HepG2 (cell line): ENCODE data around the gene GPR61. TPM values are rescaled to one million over a fixed set of nuclear protein-coding genes. Genes with fewer than 3 reads are reported as not detected.

Experiments
- ATAC-seq: fragments of 200-7000 bp; cut with Tn5 transposase; 3 replicates; pipeline ENCODE4 v1.9.1; 2020; ENCODE audit warnings: mild to moderate bottlenecking, moderate library complexity
- BruUV-seq: library from RNA; stranded (reverse); fragments of 400-500 nt; replicated peaks from 2 replicates; lab custom pipeline; 2021; lab: Mats Ljungman, UMichigan
- CTCF ChIA-PET: fragments of 300-600 bp; formaldehyde crosslinking; extraction: SDS; loops from one replicate; lab custom pipeline; 2021; ENCODE audit warnings: low total read pairs, inconsistent platforms, low intra/inter-chr PET ratio; lab: Yijun Ruan, JAX
- POLR2A ChIA-PET: fragments of 350-600 bp; sonication (Branson Sonifier 250); formaldehyde crosslinking; loops from one replicate; lab custom pipeline; 2020; ENCODE audit warnings: antibody characterized with exemption, inconsistent platforms; lab: Yijun Ruan, JAX
- DNase-seq: peaks from one replicate; pipeline ENCODE4 v3.0.0-alpha.2; 2015; ENCODE audit warnings: low spot score
- FAIRE-seq: peaks from 3 replicates; lab custom pipeline; 2011; peaks lifted over from hg19 to GRCh38; lab: Jason Lieb, UNC
- H2AFZ ChIP-seq: one replicate; pipeline ENCODE4 v1.6.1; 2011; ENCODE audit warnings: low read length, inconsistent platforms
- H3K27ac ChIP-seq: fragments of 300-600 bp; 3 replicates; pipeline ENCODE4 v1.8.0; 2011; ENCODE audit warnings: mixed run types, mild to moderate bottlenecking, mixed read lengths, low read length, inconsistent platforms; ENCODE audit not compliant: insufficient read depth; ENCODE audit errors: extremely low read length
- H3K27me3 ChIP-seq, 2 experiments: fragments of 200-600 bp in 1 of 2; 2 replicates in 1 of 2; 3 replicates in 1 of 2; pipeline versions ENCODE4 v1.6.0 to v1.8.0; 2011; ENCODE audit warnings: low read length in 2 of 2, mild to moderate bottlenecking in 2 of 2, moderate library complexity in 2 of 2, inconsistent platforms in 1 of 2; ENCODE audit not compliant: insufficient read depth in 2 of 2, control insufficient read depth in 1 of 2
- H3K36me3 ChIP-seq, 2 experiments: fragments of 200-600 bp in 1 of 2; replicated peaks in 1 of 2; 2 replicates in 1 of 2; 3 replicates in 1 of 2; pipeline versions ENCODE4 v1.5.1 to v1.8.0; 2011; ENCODE audit warnings: low read length in 2 of 2, inconsistent platforms in 1 of 2; ENCODE audit not compliant: insufficient read depth in 2 of 2, control insufficient read depth in 1 of 2
- H3K4me1 ChIP-seq: 2 replicates; pipeline ENCODE4 v1.5.1; 2012; ENCODE audit warnings: low read length, inconsistent platforms; ENCODE audit not compliant: insufficient read depth
- H3K4me2 ChIP-seq: 2 replicates; pipeline ENCODE4 v1.6.0; 2011; ENCODE audit warnings: low read depth, low read length, inconsistent platforms
- H3K4me3 ChIP-seq, 3 experiments: fragments of 200-600 bp in 1 of 3; sonication (generic), shearing (Covaris generic) in 1 of 3; replicated peaks in 1 of 3; 2 replicates each; pipeline ENCODE4 v1.5.1; 2011 to 2016; ENCODE audit warnings: low read length in 3 of 3, inconsistent platforms in 2 of 3, low read depth in 2 of 3, mild to moderate bottlenecking in 2 of 3, control low read depth in 1 of 3, mixed read lengths in 1 of 3; ENCODE audit not compliant: insufficient read depth in 1 of 3
- H3K79me2 ChIP-seq: one replicate; pipeline ENCODE4 v1.6.1; 2011; ENCODE audit warnings: low read length, inconsistent platforms; ENCODE audit not compliant: insufficient read depth
- H3K9ac ChIP-seq: 2 replicates; pipeline ENCODE4 v1.6.0; 2011; ENCODE audit warnings: mild to moderate bottlenecking, low read depth, low read length, inconsistent platforms; ENCODE audit not compliant: insufficient read depth
- H3K9me3 ChIP-seq: 2 replicates; pipeline ENCODE4 v1.5.1; 2012; ENCODE audit warnings: mild to moderate bottlenecking, low read length
- H4K20me1 ChIP-seq: 2 replicates; pipeline ENCODE4 v1.6.0; 2011; ENCODE audit warnings: inconsistent platforms, mild to moderate bottlenecking, low read length, moderate library complexity; ENCODE audit not compliant: insufficient read depth
- CENPX ChIP-seq: sonication (generic); formaldehyde crosslinking; IDR thresholded peaks from 2 replicates; pipeline ENCODE4 v1.9.0; 2021; ENCODE audit warnings: mild to moderate bottlenecking, missing genetic modification reagents, moderate library complexity
- EP300 ChIP-seq, 3 experiments: sonication (generic) in 1 of 3; formaldehyde crosslinking in 1 of 3; IDR thresholded peaks; 2 replicates each; pipeline versions ENCODE4 v1.5.1 to v1.6.1; 2011 to 2020; ENCODE audit warnings: low read depth in 2 of 3, low read length in 2 of 3, borderline replicate concordance in 1 of 3, improper control_type of control experiment in 1 of 3, mild to moderate bottlenecking in 1 of 3, missing genetic modification reagents in 1 of 3, moderate library complexity in 1 of 3
- GATAD2A ChIP-seq: IDR thresholded peaks from 2 replicates; pipeline ENCODE4 v1.6.1; 2016
- HOXD1 ChIP-seq: sonication (generic); formaldehyde crosslinking; IDR thresholded peaks from 2 replicates; pipeline ENCODE4 v1.5.0; 2020; ENCODE audit warnings: missing genetic modification reagents
- MAZ ChIP-seq, 2 experiments: sonication (generic) in 1 of 2; formaldehyde crosslinking in 1 of 2; IDR thresholded peaks; 2 replicates each; pipeline versions ENCODE4 v1.5.0 to v1.6.1; 2012 to 2020; ENCODE audit warnings: low read depth in 2 of 2, mild to moderate bottlenecking in 2 of 2, borderline replicate concordance in 1 of 2, improper control_type of control experiment in 1 of 2, low read length in 1 of 2, missing genetic modification reagents in 1 of 2, moderate library complexity in 1 of 2
- MIXL1 ChIP-seq: IDR thresholded peaks from 2 replicates; pipeline ENCODE4 v1.6.1; 2016
- RELA ChIP-seq: sonication (generic); formaldehyde crosslinking; IDR thresholded peaks from 2 replicates; pipeline ENCODE4 v1.4.0; 2020; ENCODE audit warnings: missing genetic modification reagents
- XRCC5 ChIP-seq: fragments of 200-400 bp; formaldehyde crosslinking; optimal IDR thresholded peaks from 2 replicates; pipeline ENCODE3; 2017; ENCODE audit warnings: mild to moderate bottlenecking, low read length
- ZNF740 ChIP-seq: sonication (generic); formaldehyde crosslinking; IDR thresholded peaks from 2 replicates; pipeline ENCODE4 v1.4.0; 2020; ENCODE audit warnings: missing genetic modification reagents
- ZNF75D ChIP-seq: sonication (generic); formaldehyde crosslinking; IDR thresholded peaks from 2 replicates; pipeline ENCODE4 v1.8.1; 2023; ENCODE audit warnings: missing genetic modification reagents, mild to moderate bottlenecking, borderline replicate concordance
- ZNF816 ChIP-seq: sonication (generic); formaldehyde crosslinking; IDR thresholded peaks from 2 replicates; pipeline ENCODE4 v1.8.0; 2022; ENCODE audit warnings: missing genetic modification reagents, mild to moderate bottlenecking, borderline replicate concordance
- WGBS: methylation state at CpG from one replicate; pipeline ENCODE4 v1.1.6; 2017; ENCODE audit warnings: low lambda C conversion rate; 5-methylcytosine and 5-hydroxymethylcytosine counted together
- in situ Hi-C: cut with HindIII; loops from 2 replicates; pipeline ENCODE4 v1.10.0; 2017; ENCODE audit warnings: low pct_unique_long_range_greater_than_20kb; ENCODE audit not compliant: extremely low pct_ligation_motif_present
- intact Hi-C: fragments of 100-400 bp; cut with micrococcal nuclease; formaldehyde crosslinking; loops from one replicate; pipeline ENCODE4 v1.10.0; 2022; ENCODE audit not compliant: unreplicated experiment
- polyA plus RNA-seq, 8 experiments: library from polyadenylated mRNA; depleted of rRNA in 3 of 8; stranded (reverse) in 7 of 8; unstranded in 1 of 8; fragments of >200 nt; fragmentation: Illumina TruSeq in 4 of 8; extraction: Trizol in 4 of 8; gene quantifications; 2 replicates each; pipeline versions ENCODE4 v1.2.1 to v1.2.3, GENCODE V29; 2011 to 2016; ENCODE audit warnings: low read depth in 4 of 8, missing spikeins in 1 of 8, mixed read lengths in 1 of 8; ENCODE audit not compliant: insufficient read depth in 1 of 8
- total RNA-seq, 5 experiments: library from RNA; depleted of rRNA; stranded (reverse); fragments of >200 nt; fragmentation: Illumina TruSeq; extraction: Trizol; gene quantifications; 2 replicates each; pipeline ENCODE4 v1.2.3, GENCODE V29; 2016; ENCODE audit warnings: low read depth in 1 of 5

The GPR61 gene
- total and polyA plus RNA-seq, 2 of the 13 experiments (the other 11 are each of a cell fraction or from before 2014, with no cell fraction given) = not detected

- no TSS peak for BruUV-seq
- intact Hi-C loops = loop anchor here (5.0 kb wide), 1 partner anchor 64 kb away; the partner anchor contains the start of gene PSMA5
- H3K4me2 ChIP-seq = no peak overlapping the region
- DNase-seq (no peak), ATAC-seq (no peak), FAIRE-seq (no peak)
- TF ChIP-seq MAZ (IDR thresholded peaks at IDR 0.05; ENCODE audit: borderline replicate concordance, low read depth, low read length) (no peak), MAZ (CRISPR knock-in tag; IDR thresholded peaks at IDR 0.05; ENCODE audit: low read depth) (no peak), RELA (CRISPR knock-in tag) (no peak), ZNF740 (CRISPR knock-in tag) (no peak), GATAD2A (CRISPR knock-in tag) (no peak), EP300 (IDR thresholded peaks at IDR 0.05; ENCODE audit: low read depth in 2 of 2, low read length in 2 of 2) (no peak), EP300 (CRISPR knock-in tag; IDR thresholded peaks at IDR 0.05; ENCODE audit: borderline replicate concordance) (no peak)
- WGBS = 97% methylated on average over 4 of the region's 11 CpGs
- CTCF ChIA-PET = interaction anchor here (1.8 kb wide), 1 partner anchor 41 kb away, joined by 45 read pairs; no protein-coding TSS in a partner anchor
- H3K4me3 ChIP-seq = no peak overlapping the region
- H2AFZ ChIP-seq = no peak overlapping the region
- H3K4me1 ChIP-seq = peaks cover 18% of the 10 kb centered on the region
- no peaks in the 10 kb centered on the region for H4K20me1 ChIP-seq
- POLR2A ChIA-PET = interaction anchor here (1.4 kb wide), 1 partner anchor 41 kb away, joined by 18 read pairs; no protein-coding TSS in a partner anchor
- no peaks in the 10 kb centered on the region for H3K9me3 ChIP-seq
- H3K79me2 ChIP-seq = no peaks in the 10 kb centered on the region
- H3K36me3 ChIP-seq = peaks cover 1 to 2% of the 10 kb centered on the region in 2 experiments; a peak in 2 of 5 replicates
- no peaks in the 10 kb centered on the region for H3K27me3 ChIP-seq
- in situ Hi-C loops = loop anchor here (5.0 kb wide), 1 partner anchor 41 kb away; no protein-coding TSS in a partner anchor
- H3K9ac ChIP-seq = no peak overlapping the region
- H3K27ac ChIP-seq = no peak overlapping the region
These were observed 48.8 kb upstream of the GPR61 start for GRCh38 chr1:109490934-109491302.

DNA sequence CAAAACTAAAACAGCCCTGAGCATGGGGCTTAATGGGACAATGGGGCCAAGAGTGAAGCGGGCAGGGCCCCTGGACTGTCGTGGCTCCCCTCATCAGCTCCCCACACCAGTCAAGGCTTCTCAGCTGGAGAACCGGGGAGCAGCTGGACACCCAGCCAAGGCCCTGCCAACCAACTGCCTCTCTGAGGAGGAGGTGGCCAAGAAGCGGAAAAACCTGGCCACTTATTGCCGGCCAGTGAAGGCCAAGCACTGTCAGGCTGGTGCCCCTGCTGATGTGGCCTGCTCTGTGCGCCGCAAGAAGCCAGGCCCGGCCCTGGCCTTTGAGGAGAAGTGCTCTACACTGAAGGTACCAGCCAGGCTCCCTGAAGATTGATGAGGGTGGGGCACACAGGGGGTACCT lies 48.3 kb upstream of the GPR61 start:
- Histone ChIP-seq H3K27ac (no peak overlapping the region), H3K4me3 (no peak overlapping the region), H4K20me1 (no peaks in the 10 kb centered on the region), H3K4me2 (no peak overlapping the region), H3K9ac (no peak overlapping the region), H3K36me3 (peaks cover 1 to 6% of the 10 kb centered on the region in 2 experiments; a peak in 2 of 5 replicates), H3K9me3 (no peaks in the 10 kb centered on the region), H3K27me3 (no peaks in the 10 kb centered on the region), H3K79me2 (no peaks in the 10 kb centered on the region), H3K4me1 (peaks cover 18% of the 10 kb centered on the region), H2AFZ (no peak overlapping the region)
- POLR2A ChIA-PET = interaction anchor here (1.4 kb wide), 1 partner anchor 40 kb away, joined by 18 read pairs; no protein-coding TSS in a partner anchor
- in situ Hi-C loops = loop anchor here (5.0 kb wide), 1 partner anchor 41 kb away; no protein-coding TSS in a partner anchor
- CTCF ChIA-PET = interaction anchor here (1.8 kb wide), 1 partner anchor 40 kb away, joined by 45 read pairs; no protein-coding TSS in a partner anchor
- 100% methylated on average over 4 of the region's 8 CpGs for WGBS
- no peak for DNase-seq
- BruUV-seq = no TSS peak
- TF ChIP-seq CENPX (CRISPR knock-in tag) = no peak
- no peak for TF ChIP-seq ZNF816
- TF ChIP-seq XRCC5 = no peak
- no peak for TF ChIP-seq MIXL1 (CRISPR knock-in tag)
- no peak for TF ChIP-seq ZNF75D (CRISPR knock-in tag)
- no peak for TF ChIP-seq HOXD1 (CRISPR knock-in tag)
- intact Hi-C loops = loop anchor here (5.0 kb wide), 1 partner anchor 64 kb away; the partner anchor contains the start of gene PSMA5
- no peak for ATAC-seq
- no peak for FAIRE-seq
